Endothelial cell of umbilical vein (primary cell): ENCODE measurements around the gene SLC9C2. TPM values are rescaled to one million over a fixed set of nuclear protein-coding genes. Genes with fewer than 3 reads are reported as not detected.
"Not testable (repeated sequence)": the region's sequence is repeated elsewhere in the genome, so short reads cannot be mapped to it uniquely, and the experiment has no call there.

Experiments used
- BruUV-seq: library from RNA; stranded (reverse); fragments of 400-500 nt; replicated peaks from 2 replicates; lab custom pipeline; 2021; lab: Mats Ljungman, UMichigan
- CTCF ChIA-PET: fragments of 300-600, 350-600 bp; sonication (Branson Sonifier 250); formaldehyde crosslinking; loops from one replicate; lab custom pipeline; 2021; ENCODE audit warnings: antibody characterized with exemption, inconsistent platforms; lab: Charles Lee
- POLR2A ChIA-PET: fragments of 300-600, 350-600 bp; sonication (Branson Sonifier 250); formaldehyde crosslinking; loops from one replicate; lab custom pipeline; 2021; ENCODE audit warnings: antibody characterized with exemption, inconsistent platforms; lab: Charles Lee
- DNase-seq: peaks from one replicate; pipeline ENCODE4 v3.0.0-alpha.2; 2011; ENCODE audit warnings: low read depth, low spot score
- FAIRE-seq: peaks from 2 replicates; lab custom pipeline; 2011; peaks lifted over from hg19 to GRCh38; lab: Jason Lieb, UNC
- H2AFZ ChIP-seq: 2 replicates; pipeline ENCODE4 v1.6.0; 2012; ENCODE audit warnings: low read depth, low read length, control low read depth, inconsistent platforms
- H3K27ac ChIP-seq: 2 replicates; pipeline ENCODE4 v1.5.1; 2011; ENCODE audit warnings: low read depth, mild to moderate bottlenecking, control low read depth, low read length, moderate library complexity; ENCODE audit not compliant: insufficient read depth
- H3K27me3 ChIP-seq, 2 experiments: 2 replicates each; pipeline versions ENCODE4 v1.6.0 to v1.6.1; 2011; ENCODE audit warnings: low read length in 2 of 2, mixed read lengths in 1 of 2; ENCODE audit not compliant: control insufficient read depth in 2 of 2, insufficient read depth in 2 of 2
- H3K36me3 ChIP-seq, 2 experiments: 2 replicates in 1 of 2; 3 replicates in 1 of 2; pipeline ENCODE4 v1.5.1; 2011; ENCODE audit warnings: low read length in 2 of 2, mild to moderate bottlenecking in 1 of 2, moderate library complexity in 1 of 2; ENCODE audit not compliant: control insufficient read depth in 2 of 2, insufficient read depth in 2 of 2; ENCODE audit errors: extremely low read depth in 1 of 2
- H3K4me1 ChIP-seq: 3 replicates; pipeline ENCODE4 v1.5.1; 2011; ENCODE audit warnings: mild to moderate bottlenecking, low read length; ENCODE audit not compliant: control insufficient read depth, insufficient read depth; ENCODE audit errors: extremely low read depth
- H3K4me2 ChIP-seq: 2 replicates; pipeline ENCODE4 v1.6.1; 2011; ENCODE audit warnings: low read length, control low read depth, mixed read lengths; ENCODE audit not compliant: insufficient read depth
- H3K4me3 ChIP-seq, 3 experiments: fragments of 200-600 bp in 1 of 3; sonication (generic), shearing (Covaris generic) in 1 of 3; replicated peaks in 1 of 3; 2 replicates each; pipeline ENCODE4 v1.5.1; 2011 to 2016; ENCODE audit warnings: control low read depth in 3 of 3, low read length in 3 of 3, mild to moderate bottlenecking in 2 of 3, inconsistent platforms in 1 of 3, low read depth in 1 of 3, moderate library complexity in 1 of 3; ENCODE audit not compliant: insufficient read depth in 1 of 3
- H3K79me2 ChIP-seq: 2 replicates; pipeline ENCODE4 v1.6.0; 2012; ENCODE audit warnings: low read length, inconsistent platforms; ENCODE audit not compliant: control insufficient read depth, insufficient read depth
- H3K9ac ChIP-seq: replicated peaks from 2 replicates; pipeline ENCODE3; 2011; ENCODE audit warnings: low read length, control low read depth; ENCODE audit not compliant: insufficient read depth; ENCODE audit errors: extremely low read depth
- H3K9me1 ChIP-seq: replicated peaks from 3 replicates; pipeline ENCODE4 v1.6.0; 2011; ENCODE audit warnings: mild to moderate bottlenecking, low read length; ENCODE audit not compliant: control insufficient read depth, insufficient read depth; ENCODE audit errors: extremely low read depth
- H3K9me3 ChIP-seq: replicated peaks from 2 replicates; pipeline ENCODE4 v1.5.1; 2012; ENCODE audit warnings: low read length, inconsistent platforms; ENCODE audit not compliant: control insufficient read depth, insufficient read depth
- H4K20me1 ChIP-seq: replicated peaks from 2 replicates; pipeline ENCODE3; 2011; ENCODE audit warnings: mild to moderate bottlenecking, low read length; ENCODE audit not compliant: control insufficient read depth, insufficient read depth; ENCODE audit errors: extremely low read depth
- EZH2 ChIP-seq: IDR thresholded peaks from 2 replicates; pipeline ENCODE4 v1.6.1; 2012; ENCODE audit warnings: borderline replicate concordance, low read depth, mild to moderate bottlenecking, moderate library complexity, low read length, inconsistent platforms; ENCODE audit not compliant: severe bottlenecking
- FOS ChIP-seq: IDR thresholded peaks from 2 replicates; pipeline ENCODE4 v1.6.1; 2011; ENCODE audit warnings: mild to moderate bottlenecking, low read length, moderate library complexity, borderline replicate concordance; ENCODE audit not compliant: insufficient read depth
- GATA2 ChIP-seq: IDR thresholded peaks from 2 replicates; pipeline ENCODE4 v1.7.0; 2011; ENCODE audit warnings: low read depth, mild to moderate bottlenecking, moderate library complexity, mixed read lengths, low read length; ENCODE audit not compliant: insufficient read length, insufficient read depth
- JUN ChIP-seq: IDR thresholded peaks from 2 replicates; pipeline ENCODE4 v1.6.1; 2011; ENCODE audit warnings: borderline replicate concordance, low read depth; ENCODE audit not compliant: insufficient read length, insufficient read depth
- MYC ChIP-seq: IDR thresholded peaks from one replicate; pipeline ENCODE4 v1.6.1; 2011; ENCODE audit warnings: mild to moderate bottlenecking, low read depth, low read length
- POLR2A ChIP-seq: IDR thresholded peaks from 2 replicates; pipeline ENCODE4 v1.6.1; 2012; ENCODE audit warnings: low read depth, mild to moderate bottlenecking, control low read depth, low read length
- POLR2AphosphoS5 ChIP-seq: IDR thresholded peaks from 2 replicates; pipeline ENCODE4 v1.6.1; 2012; ENCODE audit warnings: low read depth, mild to moderate bottlenecking, control low read depth, low read length, moderate library complexity; ENCODE audit not compliant: insufficient read depth
- dilution Hi-C: fragments of 300-500 bp; cut with MboI; formaldehyde crosslinking; loops from one replicate; pipeline ENCODE4 v1.15.0; 2019; ENCODE audit warnings: low sequenced_read_pairs; ENCODE audit not compliant: extremely low pct_ligation_motif_present
- intact Hi-C: fragments of 100-400 bp; cut with micrococcal nuclease; formaldehyde crosslinking; loops from one replicate; pipeline ENCODE4 v1.10.0; 2022
- polyA plus RNA-seq, 4 experiments: library from polyadenylated mRNA; depleted of rRNA in 3 of 4; stranded (reverse) in 3 of 4; unstranded in 1 of 4; fragments of >200 nt; gene quantifications; 2 replicates each; pipeline versions ENCODE4 v1.2.1 to v1.2.3, GENCODE V29; 2011 to 2012; ENCODE audit warnings: missing spikeins in 1 of 4
- total RNA-seq: library from RNA; stranded (reverse); gene quantifications from 2 replicates; pipeline ENCODE4 v1.2.3, GENCODE V29; 2021
- TF ChIP-seq, protein P1 (sequence below), 2 donors: IDR thresholded peaks; 1 replicate in 1 of 2; 2 replicates in 1 of 2; pipeline ENCODE4 v1.5.1; 2011; ENCODE audit warnings: low read length in 2 of 2, mild to moderate bottlenecking in 2 of 2, moderate library complexity in 2 of 2, control low read depth in 1 of 2, inconsistent platforms in 1 of 2, low read depth in 1 of 2; ENCODE audit not compliant: insufficient read depth in 1 of 2; ENCODE audit errors: extremely low read depth in 1 of 2
- TF ChIP-seq, protein P2 (sequence below): IDR thresholded peaks from 2 replicates; pipeline ENCODE4 v1.6.1; 2011; ENCODE audit not compliant: insufficient read depth, insufficient read length

The SLC9C2 gene
- total and polyA plus RNA-seq, 2 donors (not counting 3 experiments of a cell fraction or from before 2014, with no cell fraction given) = 0.15 TPM; not detected in 1

DNA sequence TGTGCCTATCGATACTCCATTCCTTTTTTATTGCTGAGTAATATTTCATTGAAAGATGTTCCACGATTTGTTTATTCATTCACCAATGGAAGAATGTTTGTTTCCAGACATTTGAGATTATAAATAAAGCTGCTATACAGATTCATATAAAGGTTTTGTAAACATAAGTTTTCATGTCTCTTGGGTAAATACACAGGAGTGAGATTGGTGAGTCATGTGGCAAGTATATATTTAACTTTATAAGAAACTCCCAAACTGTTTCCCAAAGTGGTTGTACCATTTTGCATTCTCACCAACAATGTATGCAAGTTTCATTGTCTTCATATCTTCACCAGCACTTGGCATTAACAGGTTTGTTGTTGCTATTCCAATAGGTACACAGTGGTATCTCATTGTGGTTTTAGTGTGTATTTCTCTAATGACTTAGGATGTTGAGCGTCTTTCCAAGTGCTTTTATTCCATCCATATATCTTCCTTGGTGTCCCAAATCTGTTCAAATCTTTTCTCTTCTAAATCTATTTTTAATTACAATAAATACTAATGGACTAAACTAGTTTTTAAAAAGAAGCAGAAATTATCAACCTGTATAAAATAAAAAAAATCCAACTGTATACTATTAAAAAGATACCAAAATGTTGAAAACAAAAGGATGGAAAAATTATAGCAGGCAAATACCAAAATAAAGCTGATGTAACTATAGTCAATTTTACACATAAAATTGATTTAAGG lies 6.6 kb downstream of the SLC9C2 start:
- ChIA-PET POLR2A (no interaction called here), CTCF (no interaction called here)
- no peak overlapping the region for H3K9ac ChIP-seq
- no peaks in the 10 kb centered on the region for H3K79me2 ChIP-seq
- no peaks in the 10 kb centered on the region for H3K36me3 ChIP-seq
- H2AFZ ChIP-seq = no peak overlapping the region
- no peaks in the 10 kb centered on the region for H3K27me3 ChIP-seq
- H3K4me3 ChIP-seq = no peak overlapping the region
- FAIRE-seq = no peak
- no peaks in the 10 kb centered on the region for H3K9me3 ChIP-seq
- dilution Hi-C loops (no loop called here), intact Hi-C loops (no loop called here)
- no peak for DNase-seq
- TF ChIP-seq JUN = no peak
- TF ChIP-seq MYC = no peak
- TF ChIP-seq, protein P1, sequence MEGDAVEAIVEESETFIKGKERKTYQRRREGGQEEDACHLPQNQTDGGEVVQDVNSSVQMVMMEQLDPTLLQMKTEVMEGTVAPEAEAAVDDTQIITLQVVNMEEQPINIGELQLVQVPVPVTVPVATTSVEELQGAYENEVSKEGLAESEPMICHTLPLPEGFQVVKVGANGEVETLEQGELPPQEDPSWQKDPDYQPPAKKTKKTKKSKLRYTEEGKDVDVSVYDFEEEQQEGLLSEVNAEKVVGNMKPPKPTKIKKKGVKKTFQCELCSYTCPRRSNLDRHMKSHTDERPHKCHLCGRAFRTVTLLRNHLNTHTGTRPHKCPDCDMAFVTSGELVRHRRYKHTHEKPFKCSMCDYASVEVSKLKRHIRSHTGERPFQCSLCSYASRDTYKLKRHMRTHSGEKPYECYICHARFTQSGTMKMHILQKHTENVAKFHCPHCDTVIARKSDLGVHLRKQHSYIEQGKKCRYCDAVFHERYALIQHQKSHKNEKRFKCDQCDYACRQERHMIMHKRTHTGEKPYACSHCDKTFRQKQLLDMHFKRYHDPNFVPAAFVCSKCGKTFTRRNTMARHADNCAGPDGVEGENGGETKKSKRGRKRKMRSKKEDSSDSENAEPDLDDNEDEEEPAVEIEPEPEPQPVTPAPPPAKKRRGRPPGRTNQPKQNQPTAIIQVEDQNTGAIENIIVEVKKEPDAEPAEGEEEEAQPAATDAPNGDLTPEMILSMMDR (IDR thresholded peaks at IDR 0.05; ENCODE audit: extremely low read depth in 1 of 2, insufficient read depth in 1 of 2, low read depth in 1 of 2, low read length in 2 of 2) = no peak
- no peak for TF ChIP-seq GATA2
- no peak for TF ChIP-seq FOS
- TF ChIP-seq, protein P2, sequence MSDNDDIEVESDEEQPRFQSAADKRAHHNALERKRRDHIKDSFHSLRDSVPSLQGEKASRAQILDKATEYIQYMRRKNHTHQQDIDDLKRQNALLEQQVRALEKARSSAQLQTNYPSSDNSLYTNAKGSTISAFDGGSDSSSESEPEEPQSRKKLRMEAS = no peak
- TF ChIP-seq EZH2 = no peak
- TF ChIP-seq POLR2A = no peak
- no peak for TF ChIP-seq POLR2AphosphoS5
- H3K4me2 ChIP-seq = no peak overlapping the region
- no TSS peak for BruUV-seq
- no peaks in the 10 kb centered on the region for H3K4me1 ChIP-seq
- no peak overlapping the region for H3K27ac ChIP-seq
- H3K9me1 ChIP-seq = no peaks in the 10 kb centered on the region
- H4K20me1 ChIP-seq = no peaks in the 10 kb centered on the region

DNA sequence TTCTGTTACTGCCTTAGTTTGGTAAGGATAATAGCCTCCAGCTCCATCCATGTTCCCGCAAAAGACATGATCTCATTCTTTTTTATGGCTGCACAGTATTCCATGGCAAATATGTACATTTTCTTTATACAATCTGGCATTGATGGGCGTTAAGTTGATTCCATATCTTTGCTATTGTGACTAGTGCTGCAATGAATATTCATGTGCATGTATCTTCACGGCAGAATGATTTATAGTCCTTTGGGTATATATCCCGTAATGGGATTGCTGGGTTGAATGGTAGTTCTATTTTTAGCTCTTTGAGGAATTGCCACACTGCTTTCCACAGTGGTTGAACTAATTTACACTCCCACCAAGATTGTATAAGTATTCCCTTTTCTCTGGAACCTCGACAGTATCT lies 11.7 kb downstream of the SLC9C2 start:
- not testable (repeated sequence) for BruUV-seq

More for the DNA sequence above, 11.7 kb downstream of the SLC9C2 start:
- H3K4me2 ChIP-seq, H4K20me1 ChIP-seq, H2AFZ ChIP-seq, intact Hi-C loops, H3K4me1 ChIP-seq, H3K9me3 ChIP-seq, DNase-seq, H3K9me1 ChIP-seq, H3K9ac ChIP-seq, FAIRE-seq, H3K79me2 ChIP-seq, H3K27ac ChIP-seq, H3K36me3 ChIP-seq, H3K27me3 ChIP-seq, H3K4me3 ChIP-seq, dilution Hi-C loops: not testable (repeated sequence)
- POLR2A ChIA-PET = interaction anchor here (0.6 kb wide), 1 partner anchor 12 kb away, joined by 4 read pairs; the partner anchor contains the start of gene SLC9C2
- CTCF ChIA-PET = interaction anchor here (1.4 kb wide), 1 partner anchor 12 kb away, joined by 3 read pairs; no protein-coding TSS in a partner anchor
